PC-3 (cell line): ENCODE measurements around the gene TPGS1. TPM values are rescaled to one million over a fixed set of nuclear protein-coding genes. Genes with fewer than 3 reads are reported as not detected.

ENCODE experiments used
- ATAC-seq: fragments of 200-7000 bp; cut with Tn5 transposase; 2 replicates; pipeline ENCODE4 v1.9.1; 2020; ENCODE audit warnings: mild to moderate bottlenecking, moderate library complexity
- BruUV-seq: library from RNA; stranded (reverse); fragments of 400-500 nt; replicated peaks from 2 replicates; lab custom pipeline; 2021; lab: Mats Ljungman, UMichigan
- CTCF ChIA-PET: fragments of 300-600 bp; sonication (Branson Sonifier 250); formaldehyde crosslinking; loops from one replicate; lab custom pipeline; 2022; ENCODE audit warnings: antibody characterized with exemption; lab: Charles Lee
- POLR2A ChIA-PET: fragments of 300-600 bp; sonication (Branson Sonifier 250); formaldehyde crosslinking; loops from one replicate; lab custom pipeline; 2022; ENCODE audit warnings: antibody characterized with exemption; ENCODE audit not compliant: unreplicated experiment; lab: Charles Lee
- DNase-seq: peaks from one replicate; pipeline ENCODE4 v3.0.0-alpha.2; 2015
- H2AFZ ChIP-seq: fragments of 300-600 bp; sonication (generic); 2 replicates; pipeline ENCODE4 v1.6.0; 2016; ENCODE audit warnings: antibody characterized with exemption, low read length
- H3F3A ChIP-seq: fragments of 300-600 bp; sonication (generic); one replicate; pipeline ENCODE4 v1.6.0; 2017; ENCODE audit warnings: antibody characterized with exemption, low read length, control low read depth, mild to moderate bottlenecking; ENCODE audit not compliant: unreplicated experiment
- H3K27ac ChIP-seq: fragments of 300-600 bp; sonication (generic); 2 replicates; pipeline ENCODE4 v1.5.1; 2016; ENCODE audit warnings: mild to moderate bottlenecking, low read length
- H3K27me3 ChIP-seq: fragments of 300-600 bp; sonication (generic); 2 replicates; pipeline ENCODE4 v1.6.1; 2016; ENCODE audit warnings: low read length, mixed read lengths
- H3K36me3 ChIP-seq: fragments of 300-600 bp; sonication (generic); 2 replicates; pipeline ENCODE4 v1.6.1; 2016; ENCODE audit warnings: low read depth, mixed run types, low read length, mixed read lengths
- H3K4me1 ChIP-seq: fragments of 300-600 bp; sonication (generic); 2 replicates; pipeline ENCODE4 v1.5.1; 2016; ENCODE audit warnings: low read length; ENCODE audit not compliant: insufficient read depth
- H3K4me2 ChIP-seq: fragments of 300-600 bp; sonication (generic); 2 replicates; pipeline ENCODE4 v1.6.0; 2016; ENCODE audit warnings: low read length
- H3K4me3 ChIP-seq: fragments of 300-600 bp; sonication (generic); 2 replicates; pipeline ENCODE4 v1.5.1; 2016; ENCODE audit warnings: mild to moderate bottlenecking, low read length, mixed read lengths
- H3K79me2 ChIP-seq: fragments of 300-600 bp; sonication (generic); 2 replicates; pipeline ENCODE4 v1.6.1; 2017; ENCODE audit warnings: low read length, mixed read lengths
- H3K9ac ChIP-seq: fragments of 300-600 bp; sonication (generic); 2 replicates; pipeline ENCODE4 v1.6.0; 2016; ENCODE audit warnings: mild to moderate bottlenecking, low read length
- H3K9me2 ChIP-seq: fragments of 300-600 bp; sonication (generic); replicated peaks from 2 replicates; pipeline ENCODE4 v1.6.1; 2016; ENCODE audit warnings: mixed run types, low read length, mixed read lengths
- H3K9me3 ChIP-seq: fragments of 300-600 bp; sonication (generic); 2 replicates; pipeline ENCODE4 v1.6.1; 2016; ENCODE audit warnings: low read length, mixed read lengths
- H4K20me1 ChIP-seq: fragments of 300-600 bp; sonication (generic); 2 replicates; pipeline ENCODE4 v1.6.1; 2016; ENCODE audit warnings: low read length, mixed read lengths
- CTCF ChIP-seq: fragments of 300-600 bp; sonication (generic); conservative IDR thresholded peaks from 2 replicates; pipeline ENCODE4 v1.5.1; 2017; ENCODE audit warnings: antibody characterized with exemption, low read depth, mild to moderate bottlenecking, low read length
- EZH2 ChIP-seq: fragments of 300-600 bp; sonication (generic); IDR thresholded peaks from one replicate; pipeline ENCODE4 v1.6.1; 2017; ENCODE audit warnings: antibody characterized with exemption, mild to moderate bottlenecking, low read length; ENCODE audit not compliant: unreplicated experiment
- EZH2phosphoT487 ChIP-seq: fragments of 300-600 bp; sonication (generic); IDR thresholded peaks from 2 replicates; pipeline ENCODE4 v1.6.1; 2018; ENCODE audit warnings: mild to moderate bottlenecking, antibody characterized with exemption, low read length, borderline replicate concordance
- intact Hi-C: fragments of 100-400 bp; cut with micrococcal nuclease; formaldehyde crosslinking; loops from 2 replicates; pipeline ENCODE4 v1.9.0; 2023
- total RNA-seq: library from RNA; depleted of rRNA; stranded (reverse); fragments of >200 nt; gene quantifications from 2 replicates; pipeline ENCODE4 v1.2.3, GENCODE V29; 2014

The TPGS1 gene
- total RNA-seq, 1 experiment from 2014 or later: 28.5 TPM

GRCh38 chr19:482186-483041, 24.9 kb upstream of the TPGS1 start:
- Histone ChIP-seq H3K9me3 (no peaks in the 10 kb centered on the region), H3K9ac (no peak overlapping the region), H4K20me1 (no peaks in the 10 kb centered on the region), H3F3A (no peaks in the 10 kb centered on the region), H2AFZ (no peak overlapping the region), H3K27ac (no peak overlapping the region), H3K4me1 (no peaks in the 10 kb centered on the region), H3K36me3 (no peaks in the 10 kb centered on the region), H3K9me2 (no peaks in the 10 kb centered on the region), H3K4me2 (no peak overlapping the region), H3K27me3 (no peaks in the 10 kb centered on the region), H3K79me2 (no peaks in the 10 kb centered on the region), H3K4me3 (no peak overlapping the region)
- TF ChIP-seq EZH2phosphoT487: no peak
- no peak for TF ChIP-seq EZH2
- TF ChIP-seq CTCF: peak; percentile 35
- ChIA-PET CTCF (no interaction called here), POLR2A (no interaction called here)
- intact Hi-C loops: no loop called here
- no TSS peak for BruUV-seq
- DNase-seq (no peak), ATAC-seq (no peak)

GRCh38 chr19:483332-484072, 23.8 kb upstream of the TPGS1 start:
- Histone ChIP-seq H3K27me3 (no peaks in the 10 kb centered on the region), H3K4me3 (no peak overlapping the region), H3K36me3 (no peaks in the 10 kb centered on the region), H3F3A (no peaks in the 10 kb centered on the region), H2AFZ (no peak overlapping the region), H3K79me2 (no peaks in the 10 kb centered on the region), H4K20me1 (no peaks in the 10 kb centered on the region), H3K9me3 (no peaks in the 10 kb centered on the region), H3K9ac (no peak overlapping the region), H3K4me1 (no peaks in the 10 kb centered on the region), H3K4me2 (no peak overlapping the region), H3K9me2 (no peaks in the 10 kb centered on the region), H3K27ac (no peak overlapping the region)
- no peak for DNase-seq
- no peak for ATAC-seq
- POLR2A ChIA-PET: no interaction called here
- BruUV-seq: no TSS peak
- CTCF ChIA-PET: no interaction called here
- intact Hi-C loops: no loop called here
- TF ChIP-seq EZH2 (no peak), EZH2phosphoT487 (no peak), CTCF (no peak)

GRCh38 chr19:484494-484893, 22.8 kb upstream of the TPGS1 start:
- H3F3A ChIP-seq: no peaks in the 10 kb centered on the region
- TF ChIP-seq EZH2 (no peak), CTCF (no peak), EZH2phosphoT487 (no peak)
- BruUV-seq: no TSS peak
- H3K27me3 ChIP-seq: no peaks in the 10 kb centered on the region
- no peak for ATAC-seq
- H3K4me1 ChIP-seq: no peaks in the 10 kb centered on the region
- H3K9me3 ChIP-seq: no peaks in the 10 kb centered on the region
- H4K20me1 ChIP-seq: no peaks in the 10 kb centered on the region
- H3K4me2 ChIP-seq: no peak overlapping the region
- H3K9ac ChIP-seq: no peak overlapping the region
- ChIA-PET CTCF (no interaction called here), POLR2A (no interaction called here)
- intact Hi-C loops: no loop called here
- H2AFZ ChIP-seq: no peak overlapping the region
- no peak overlapping the region for H3K27ac ChIP-seq
- no peak for DNase-seq
- H3K36me3 ChIP-seq: no peaks in the 10 kb centered on the region
- no peaks in the 10 kb centered on the region for H3K79me2 ChIP-seq
- no peaks in the 10 kb centered on the region for H3K9me2 ChIP-seq
- H3K4me3 ChIP-seq: no peak overlapping the region
